Transverse colon (tissue), 4 donors: ENCODE measurements around the gene RAB3C. TPM values are rescaled to one million over a fixed set of nuclear protein-coding genes. Genes with fewer than 3 reads are reported as not detected.

Experiments used
- DNase-seq: peaks from one replicate; pipeline ENCODE4 v3.0.0-alpha.2; 2019
- H3K27ac ChIP-seq, 4 donors: fragments of 200-600 bp; sonication (generic); 2 replicates each; pipeline ENCODE4 v1.5.1; 2016 to 2018; ENCODE audit warnings: inconsistent platforms in 4 of 4
- H3K27me3 ChIP-seq: fragments of 200-600 bp; sonication (generic); 2 replicates; pipeline ENCODE4 v1.5.1; 2017; ENCODE audit warnings: inconsistent platforms
- H3K36me3 ChIP-seq, 4 donors: fragments of 200-600 bp; sonication (generic); 2 replicates each; pipeline ENCODE4 v1.5.1; 2017 to 2019; ENCODE audit warnings: inconsistent platforms in 4 of 4
- H3K4me1 ChIP-seq, 4 donors: fragments of 200-600 bp; sonication (generic); 2 replicates each; pipeline ENCODE4 v1.5.1; 2017 to 2020; ENCODE audit warnings: inconsistent platforms in 4 of 4
- H3K4me3 ChIP-seq, 4 donors: fragments of 200-600 bp; sonication (generic); 1 replicate in 1 of 4; 2 replicates in 3 of 4; pipeline versions ENCODE4 v1.5.1 to v1.6.1; 2017 to 2019; ENCODE audit warnings: inconsistent platforms in 4 of 4
- H3K9me3 ChIP-seq, 2 donors: fragments of 200-600 bp; sonication (generic); 2 replicates each; pipeline ENCODE4 v1.5.1; 2017 to 2019; ENCODE audit warnings: inconsistent platforms in 2 of 2
- EP300 ChIP-seq: sonication (generic); formaldehyde crosslinking; IDR thresholded peaks from one replicate; pipeline ENCODE4 v1.6.1; 2017; ENCODE audit warnings: antibody characterized with exemption, low read depth
- POLR2A ChIP-seq: fragments of 450-650 bp; IDR thresholded peaks from one replicate; pipeline ENCODE4 v1.6.1; 2016; ENCODE audit warnings: antibody characterized with exemption, mild to moderate bottlenecking, moderate library complexity
- POLR2AphosphoS5 ChIP-seq, 3 donors: sonication (generic); formaldehyde crosslinking; IDR thresholded peaks; one replicate each; pipeline ENCODE4 v1.6.1; 2016; ENCODE audit warnings: antibody characterized with exemption in 3 of 3
- WGBS, 2 donors: methylation state at CpG; one replicate each; pipeline ENCODE4 v1.1.5; 2018; ENCODE audit warnings: low coverage in 1 of 2; 5-methylcytosine and 5-hydroxymethylcytosine counted together
- in situ Hi-C, 4 donors: fragments of 200-750 bp; cut with MboI; loops; one replicate each; pipeline versions ENCODE4 v1.15.0 to v1.15.1; 2017; ENCODE audit warnings: low sequenced_read_pairs in 3 of 4, low pct_ligation_motif_present in 1 of 4, low pct_unique_long_range_greater_than_20kb in 1 of 4
- intact Hi-C: fragments of 100-400 bp; cut with DNase I; formaldehyde crosslinking; loops from one replicate; pipeline ENCODE4 v1.15.1; 2023; ENCODE audit warnings: low total_unique reads
- total RNA-seq, 4 donors: library from RNA; depleted of rRNA; stranded (reverse); fragments of >200 nt; gene quantifications; one replicate each; pipeline ENCODE4 v1.1.0, GENCODE V29; 2016
- TF ChIP-seq, protein P1 (sequence below), 5 experiments: fragments of 200-600 bp in 3 of 5; fragments of 450-650 bp in 2 of 5; sonication (generic) in 3 of 5; IDR thresholded peaks; 1 replicate in 2 of 5; 2 replicates in 3 of 5; pipeline ENCODE4 v1.5.1; 2016 to 2017; ENCODE audit warnings: antibody characterized with exemption in 5 of 5, inconsistent platforms in 3 of 5, mild to moderate bottlenecking in 2 of 5, moderate library complexity in 1 of 5

Gene RAB3C
- total RNA-seq, 4 donors from 2014 or later = 0.20 to 0.75 (median 0.51) TPM

DNA sequence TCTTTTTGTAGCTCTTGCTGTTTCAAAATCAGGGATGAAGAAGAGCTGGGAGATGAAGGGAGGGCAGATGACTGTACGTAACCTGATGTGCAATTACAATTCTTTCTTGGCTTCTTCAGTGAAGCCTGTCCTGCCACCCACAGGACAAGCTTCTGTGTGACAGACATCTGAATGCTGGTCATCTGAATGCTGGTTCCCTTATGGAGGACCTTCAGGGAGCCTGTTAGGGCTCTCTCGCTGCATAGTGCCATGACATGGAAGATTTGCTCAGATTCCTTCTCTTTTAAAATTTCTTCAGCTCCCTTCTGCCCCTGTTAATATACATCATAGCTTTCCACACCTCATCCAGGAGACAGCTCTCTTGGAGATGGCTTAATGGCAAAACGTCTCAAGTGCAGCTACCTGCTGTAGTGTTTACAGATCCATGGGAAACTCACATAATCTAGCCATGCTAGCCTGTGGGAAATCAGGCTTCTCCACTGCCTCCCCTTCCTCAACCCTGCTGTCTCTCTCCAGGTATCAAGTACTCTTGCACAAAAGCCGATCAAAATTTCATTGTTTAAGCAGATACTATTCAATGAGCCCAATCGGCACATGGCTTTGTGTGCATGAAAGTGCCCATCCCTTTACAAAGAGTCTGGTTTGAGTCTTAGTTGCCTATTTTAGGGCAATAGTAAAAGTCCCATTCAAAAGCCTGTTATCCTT, 134.6 kb downstream of the RAB3C start:
- H3K9me3 ChIP-seq = no peaks in the 10 kb centered on the region
- no peaks in the 10 kb centered on the region for H3K36me3 ChIP-seq
- intact Hi-C loops = no loop called here
- peaks cover 3% of the 10 kb centered on the region for H3K27me3 ChIP-seq
- 64 to 79% methylated on average over 4 to 5 of the region's 5 CpGs for WGBS, 2 donors
- H3K4me1 ChIP-seq = no peaks in the 10 kb centered on the region
- no peak overlapping the region for H3K4me3 ChIP-seq
- TF ChIP-seq, protein P1, sequence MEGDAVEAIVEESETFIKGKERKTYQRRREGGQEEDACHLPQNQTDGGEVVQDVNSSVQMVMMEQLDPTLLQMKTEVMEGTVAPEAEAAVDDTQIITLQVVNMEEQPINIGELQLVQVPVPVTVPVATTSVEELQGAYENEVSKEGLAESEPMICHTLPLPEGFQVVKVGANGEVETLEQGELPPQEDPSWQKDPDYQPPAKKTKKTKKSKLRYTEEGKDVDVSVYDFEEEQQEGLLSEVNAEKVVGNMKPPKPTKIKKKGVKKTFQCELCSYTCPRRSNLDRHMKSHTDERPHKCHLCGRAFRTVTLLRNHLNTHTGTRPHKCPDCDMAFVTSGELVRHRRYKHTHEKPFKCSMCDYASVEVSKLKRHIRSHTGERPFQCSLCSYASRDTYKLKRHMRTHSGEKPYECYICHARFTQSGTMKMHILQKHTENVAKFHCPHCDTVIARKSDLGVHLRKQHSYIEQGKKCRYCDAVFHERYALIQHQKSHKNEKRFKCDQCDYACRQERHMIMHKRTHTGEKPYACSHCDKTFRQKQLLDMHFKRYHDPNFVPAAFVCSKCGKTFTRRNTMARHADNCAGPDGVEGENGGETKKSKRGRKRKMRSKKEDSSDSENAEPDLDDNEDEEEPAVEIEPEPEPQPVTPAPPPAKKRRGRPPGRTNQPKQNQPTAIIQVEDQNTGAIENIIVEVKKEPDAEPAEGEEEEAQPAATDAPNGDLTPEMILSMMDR (IDR thresholded peaks at IDR 0.05) = no peak
- no peak for TF ChIP-seq POLR2A
- no peak for TF ChIP-seq EP300
- no peak for TF ChIP-seq POLR2AphosphoS5 (IDR thresholded peaks at IDR 0.05)
- DNase-seq = no peak
- in situ Hi-C loops = no loop called here
- H3K27ac ChIP-seq = no peak overlapping the region

DNA sequence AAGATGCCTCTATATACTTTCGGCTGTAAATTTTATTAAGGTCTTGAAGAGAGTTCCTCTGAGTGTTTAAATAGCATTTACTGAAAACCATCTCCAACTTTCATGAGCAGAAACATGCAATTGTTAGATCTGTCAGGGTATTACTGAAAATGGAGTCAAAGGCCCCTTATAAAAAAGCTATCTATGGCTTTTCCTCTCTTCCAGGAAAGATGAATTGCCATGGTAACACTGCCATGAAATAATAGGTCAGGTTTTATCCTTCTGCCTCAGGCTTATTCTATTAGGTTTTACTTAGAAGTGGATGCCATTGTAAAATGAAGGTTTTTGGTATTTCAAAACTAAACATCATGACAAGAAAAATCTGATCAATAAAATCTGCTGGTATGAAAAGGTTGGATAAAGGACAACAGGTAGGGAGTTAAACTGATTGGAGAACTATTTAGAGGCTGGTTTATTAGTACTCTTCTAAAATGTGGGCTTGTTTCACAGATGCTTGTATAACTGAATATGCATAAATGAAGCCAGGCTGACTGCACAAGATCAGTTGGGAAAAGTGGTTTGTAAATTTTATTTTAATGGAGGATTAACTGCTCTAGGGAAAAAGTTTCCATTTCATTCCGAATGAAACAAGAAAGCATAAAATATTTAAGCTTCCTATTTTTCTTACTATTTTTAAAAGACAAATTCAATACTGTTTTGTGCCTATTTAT, 135.5 kb downstream of the RAB3C start:
- Histone ChIP-seq H3K4me1 (no peaks in the 10 kb centered on the region), H3K9me3 (no peaks in the 10 kb centered on the region), H3K36me3 (no peaks in the 10 kb centered on the region), H3K27me3 (peaks cover 3% of the 10 kb centered on the region), H3K4me3 (no peak overlapping the region), H3K27ac (no peak overlapping the region)
- TF ChIP-seq POLR2A = no peak
- TF ChIP-seq, protein P1 (IDR thresholded peaks at IDR 0.05) = no peak
- TF ChIP-seq EP300 = no peak
- TF ChIP-seq POLR2AphosphoS5 (IDR thresholded peaks at IDR 0.05) = no peak
- in situ Hi-C loops (no loop called here), intact Hi-C loops (no loop called here)
- DNase-seq = no peak
- WGBS, 2 donors = 61 to 80% methylated on average over 2 of the region's 2 CpGs

DNA sequence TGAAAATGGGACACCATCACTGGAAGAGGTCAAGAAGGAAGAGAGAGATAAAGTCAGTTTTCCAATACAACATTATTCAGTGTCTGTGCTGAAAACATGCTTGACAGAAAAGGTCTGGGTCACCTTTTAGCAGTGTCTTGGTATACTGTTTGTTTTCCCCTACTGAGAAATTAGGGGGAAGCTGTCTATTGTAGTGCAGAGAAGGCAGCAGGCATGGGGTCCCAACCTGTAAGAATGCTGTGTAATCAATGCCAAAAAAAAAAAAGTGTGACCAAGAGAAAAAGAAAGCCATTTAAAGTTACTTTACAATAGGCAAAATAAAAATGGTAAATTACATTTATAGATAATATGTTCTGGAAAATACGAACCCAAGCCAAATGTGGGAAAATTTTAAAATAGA, 139.3 kb downstream of the RAB3C start:
- H3K4me3 ChIP-seq = no peak overlapping the region
- DNase-seq = no peak
- intact Hi-C loops = no loop called here
- peaks cover 3% of the 10 kb centered on the region for H3K27me3 ChIP-seq
- H3K36me3 ChIP-seq = no peaks in the 10 kb centered on the region
- no peak for TF ChIP-seq EP300
- TF ChIP-seq POLR2A = no peak
- TF ChIP-seq, protein P1 (IDR thresholded peaks at IDR 0.05) = no peak
- no peak for TF ChIP-seq POLR2AphosphoS5 (IDR thresholded peaks at IDR 0.05)
- WGBS, 2 donors = 76 to 89% methylated on average over 1 of the region's 1 CpG
- H3K27ac ChIP-seq = no peak overlapping the region
- H3K4me1 ChIP-seq = no peaks in the 10 kb centered on the region
- H3K9me3 ChIP-seq = peaks cover 0 to 4% of the 10 kb centered on the region in 2 donors
- in situ Hi-C loops = no loop called here

DNA sequence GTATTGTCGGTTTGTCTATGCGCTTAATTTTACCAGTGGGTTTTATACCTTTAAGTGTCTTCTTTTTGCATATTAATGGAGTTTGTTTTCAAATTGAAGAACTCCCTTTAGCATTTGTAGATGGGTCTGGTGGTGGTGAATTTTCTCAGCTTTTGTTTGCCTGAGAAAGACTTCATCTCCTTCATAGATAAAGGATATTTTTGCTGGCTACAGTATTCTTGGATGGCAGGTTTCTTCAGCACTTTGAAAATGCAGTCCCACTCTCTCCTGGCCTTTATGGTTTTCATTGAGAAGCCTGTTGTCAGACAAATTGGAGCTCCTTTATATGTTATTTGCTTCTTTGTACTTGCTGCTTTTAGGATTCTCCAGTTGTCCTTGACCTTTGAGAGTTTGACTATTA, 142.1 kb downstream of the RAB3C start:
- no peaks in the 10 kb centered on the region for H3K36me3 ChIP-seq
- no peak overlapping the region for H3K27ac ChIP-seq
- intact Hi-C loops (no loop called here), in situ Hi-C loops (no loop called here)
- 85 to 97% methylated on average over 2 of the region's 2 CpGs for WGBS, 2 donors
- peaks cover 0 to 4% of the 10 kb centered on the region in 2 donors for H3K9me3 ChIP-seq
- no peaks in the 10 kb centered on the region for H3K4me1 ChIP-seq
- H3K4me3 ChIP-seq = no peak overlapping the region
- no peak for TF ChIP-seq POLR2A
- TF ChIP-seq, protein P1 (IDR thresholded peaks at IDR 0.05) = no peak
- TF ChIP-seq POLR2AphosphoS5 (IDR thresholded peaks at IDR 0.05) = no peak
- TF ChIP-seq EP300 = no peak
- H3K27me3 ChIP-seq = no peaks in the 10 kb centered on the region
- no peak for DNase-seq
